H9 (cell line): ENCODE results near the gene ITCH. TPM values are rescaled to one million over a fixed set of nuclear protein-coding genes. Genes with fewer than 3 reads are reported as not detected.

ENCODE experiments used
- DNase-seq: peaks from one replicate; pipeline ENCODE4 v3.0.0-alpha.2; 2017
- H2AFZ ChIP-seq: one replicate; pipeline ENCODE4 v1.6.1; 2013; ENCODE audit warnings: mild to moderate bottlenecking, low read length, control low read depth, moderate library complexity
- H2AK5ac ChIP-seq: 2 replicates; pipeline ENCODE4 v1.6.1; 2013; ENCODE audit warnings: low read length, control low read depth, mixed read lengths; ENCODE audit not compliant: insufficient read length
- H2BK120ac ChIP-seq: one replicate; pipeline ENCODE4 v1.6.1; 2013; ENCODE audit warnings: low read depth, mild to moderate bottlenecking, low read length, control low read depth, inconsistent platforms; ENCODE audit not compliant: poor library complexity, severe bottlenecking
- H2BK12ac ChIP-seq: 2 replicates; pipeline ENCODE4 v1.6.1; 2013; ENCODE audit warnings: low read length, control low read depth, mixed read lengths, low read depth; ENCODE audit not compliant: insufficient read length
- H2BK15ac ChIP-seq: 2 replicates; pipeline ENCODE4 v1.6.1; 2013; ENCODE audit warnings: low read depth, low read length, control low read depth
- H2BK20ac ChIP-seq: one replicate; pipeline ENCODE4 v1.6.1; 2013; ENCODE audit warnings: low read depth, mild to moderate bottlenecking, low read length, control low read depth, inconsistent platforms; ENCODE audit not compliant: poor library complexity, severe bottlenecking
- H2BK5ac ChIP-seq: 2 replicates; pipeline ENCODE4 v1.6.1; 2013; ENCODE audit warnings: low read length, control low read depth, mixed read lengths; ENCODE audit not compliant: insufficient read length
- H3K14ac ChIP-seq: 2 replicates; pipeline ENCODE4 v1.6.1; 2013; ENCODE audit warnings: low read length, control low read depth; ENCODE audit not compliant: insufficient read depth
- H3K18ac ChIP-seq: 2 replicates; pipeline ENCODE4 v1.6.1; 2013; ENCODE audit warnings: low read depth, mild to moderate bottlenecking, mixed read lengths, low read length, control low read depth; ENCODE audit not compliant: insufficient read length
- H3K23ac ChIP-seq: 2 replicates; pipeline ENCODE4 v1.6.1; 2013; ENCODE audit warnings: low read length, control low read depth, mixed read lengths, low read depth; ENCODE audit not compliant: insufficient read length
- H3K23me2 ChIP-seq: 2 replicates; pipeline ENCODE4 v1.6.1; 2013; ENCODE audit warnings: low read depth, mild to moderate bottlenecking, mixed read lengths, low read length, control low read depth; ENCODE audit not compliant: insufficient read length, poor library complexity, severe bottlenecking
- H3K27ac ChIP-seq: 2 replicates; pipeline ENCODE4 v1.5.1; 2013; ENCODE audit warnings: low read length, control low read depth, mixed read lengths, low read depth; ENCODE audit not compliant: insufficient read length
- H3K27me3 ChIP-seq: 2 replicates; pipeline ENCODE4 v1.6.1; 2013; ENCODE audit warnings: low read length, control low read depth, inconsistent platforms; ENCODE audit not compliant: insufficient read depth
- H3K4ac ChIP-seq: 2 replicates; pipeline ENCODE4 v1.6.1; 2013; ENCODE audit warnings: low read depth, mild to moderate bottlenecking, control low read depth, inconsistent platforms, low read length, moderate library complexity
- H3K4me1 ChIP-seq: 2 replicates; pipeline ENCODE4 v1.6.1; 2013; ENCODE audit warnings: low read length, control low read depth, inconsistent platforms; ENCODE audit not compliant: insufficient read depth
- H3K4me2 ChIP-seq: 2 replicates; pipeline ENCODE4 v1.6.1; 2013; ENCODE audit warnings: low read length, control low read depth, mixed read lengths; ENCODE audit not compliant: insufficient read length, insufficient read depth
- H3K56ac ChIP-seq: 2 replicates; pipeline ENCODE4 v1.6.1; 2013; ENCODE audit warnings: low read depth, mild to moderate bottlenecking, mixed read lengths, low read length, control low read depth; ENCODE audit not compliant: insufficient read length
- H3K79me1 ChIP-seq: 2 replicates; pipeline ENCODE4 v1.6.1; 2013; ENCODE audit warnings: low read depth, mild to moderate bottlenecking, moderate library complexity, low read length, control low read depth, inconsistent platforms; ENCODE audit not compliant: insufficient read depth, poor library complexity, severe bottlenecking
- H3K79me2 ChIP-seq: 2 replicates; pipeline ENCODE4 v1.6.1; 2013; ENCODE audit warnings: low read length, control low read depth, inconsistent platforms; ENCODE audit not compliant: insufficient read depth
- H3K9ac ChIP-seq: 2 replicates; pipeline ENCODE4 v1.6.1; 2013; ENCODE audit warnings: low read length, control low read depth, mixed read lengths; ENCODE audit not compliant: insufficient read length; ENCODE audit errors: extremely low read depth
- H3K9me3 ChIP-seq: one replicate; pipeline ENCODE4 v1.6.1; 2013; ENCODE audit warnings: low read depth, low read length, inconsistent platforms; ENCODE audit not compliant: control insufficient read depth
- H3T11ph ChIP-seq: one replicate; pipeline ENCODE4 v1.6.1; 2013; ENCODE audit warnings: mild to moderate bottlenecking, low read length, control low read depth, inconsistent platforms
- H4K20me1 ChIP-seq: one replicate; pipeline ENCODE4 v1.6.1; 2013; ENCODE audit not compliant: control insufficient read depth, insufficient read length, insufficient read depth
- H4K5ac ChIP-seq: 2 replicates; pipeline ENCODE4 v1.6.1; 2013; ENCODE audit warnings: low read depth, mild to moderate bottlenecking, mixed read lengths, low read length, control low read depth; ENCODE audit not compliant: insufficient read length
- H4K8ac ChIP-seq: replicated peaks from 2 replicates; pipeline ENCODE4 v1.6.1; 2013; ENCODE audit warnings: low read length, control low read depth, mixed read lengths, low read depth; ENCODE audit not compliant: insufficient read length
- H4K91ac ChIP-seq: 2 replicates; pipeline ENCODE4 v1.6.1; 2013; ENCODE audit warnings: low read depth, mild to moderate bottlenecking, moderate library complexity, mixed read lengths, low read length, control low read depth; ENCODE audit not compliant: insufficient read length
- H3K27ac Mint-ChIP-seq, 3 experiments: 2 replicates in 2 of 3; 3 replicates in 1 of 3; pipeline ENCODE4 v1.8.0; 2020 to 2021; ENCODE audit warnings: mixed read lengths in 3 of 3, mild to moderate bottlenecking in 1 of 3, moderate library complexity in 1 of 3
- H3K27me3 Mint-ChIP-seq: 2 replicates; pipeline ENCODE4 v1.8.0; 2021; ENCODE audit warnings: low read depth, mild to moderate bottlenecking, moderate library complexity, mixed read lengths
- H3K36me3 Mint-ChIP-seq, 3 experiments: 2 replicates in 2 of 3; 3 replicates in 1 of 3; pipeline ENCODE4 v1.8.0; 2020 to 2021; ENCODE audit warnings: low read depth in 3 of 3, mixed read lengths in 3 of 3; ENCODE audit not compliant: insufficient read depth in 1 of 3
- H3K4me1 Mint-ChIP-seq, 2 experiments: 2 replicates each; pipeline ENCODE4 v1.8.0; 2020; ENCODE audit warnings: mixed read lengths in 2 of 2
- H3K4me3 Mint-ChIP-seq, 2 experiments: 2 replicates in 1 of 2; 3 replicates in 1 of 2; pipeline ENCODE4 v1.8.0; 2020 to 2021; ENCODE audit warnings: mild to moderate bottlenecking in 2 of 2, mixed read lengths in 2 of 2, moderate library complexity in 1 of 2
- H3K9me3 Mint-ChIP-seq, 2 experiments: 2 replicates in 1 of 2; 3 replicates in 1 of 2; pipeline ENCODE4 v1.8.0; 2020; ENCODE audit warnings: mild to moderate bottlenecking in 2 of 2, mixed read lengths in 2 of 2, moderate library complexity in 1 of 2
- CTCF ChIP-seq: fragments of 200-600 bp; sonication (generic); conservative IDR thresholded peaks from 3 replicates; pipeline ENCODE4 v1.8.0; 2021; ENCODE audit warnings: antibody characterized with exemption, mild to moderate bottlenecking
- WGBS: extraction: QIAGEN DNeasy Blood & Tissue Kit; methylation state at CpG from one replicate; pipeline ENCODE4 v1.1.7; 2013; ENCODE audit warnings: missing lambda C conversion rate, low lambda C conversion rate, mixed read lengths; ENCODE audit not compliant: insufficient read length; ENCODE audit errors: extremely low coverage; 5-methylcytosine and 5-hydroxymethylcytosine counted together
- total RNA-seq: library from RNA; stranded (reverse); gene quantifications from 2 replicates; pipeline ENCODE4 v1.2.1, GENCODE V29; 2021

Gene ITCH
- total RNA-seq, 1 experiment from 2014 or later = 55.9 TPM

GRCh38 chr20:34468951-34469350 lies 105.9 kb downstream of the ITCH start:
- H3K23ac ChIP-seq = no peak overlapping the region
- no peak overlapping the region for H4K8ac ChIP-seq
- Mint-ChIP-seq H3K4me1 (no peaks in the 10 kb centered on the region), H3K9me3 (no peaks in the 10 kb centered on the region; a peak in 1 of 5 replicates), H3K27me3 (no peaks in the 10 kb centered on the region), H3K36me3 (peaks cover 17 to 72% (median 22%) of the 10 kb centered on the region in 3 experiments), H3K4me3 (no peak overlapping the region), H3K27ac (no peak overlapping the region)
- WGBS = no CpG with 5 or more reads among the region's 1 CpG
- H2BK12ac ChIP-seq = no peak overlapping the region
- H3K18ac ChIP-seq = no peak overlapping the region
- no peak overlapping the region for H3K27ac ChIP-seq
- H3K23me2 ChIP-seq = no peaks in the 10 kb centered on the region
- no peaks in the 10 kb centered on the region for H4K20me1 ChIP-seq
- no peaks in the 10 kb centered on the region for H3K4me1 ChIP-seq
- no peak overlapping the region for H3T11ph ChIP-seq
- H2AFZ ChIP-seq = no peak overlapping the region
- no peak for TF ChIP-seq CTCF
- H3K9ac ChIP-seq = no peak overlapping the region
- H4K5ac ChIP-seq = no peak overlapping the region
- H3K56ac ChIP-seq = no peak overlapping the region
- no peaks in the 10 kb centered on the region for H3K79me2 ChIP-seq
- H2BK5ac ChIP-seq = no peak overlapping the region
- H2BK15ac ChIP-seq = no peak overlapping the region
- H3K14ac ChIP-seq = no peak overlapping the region
- H3K27me3 ChIP-seq = no peaks in the 10 kb centered on the region
- no peak overlapping the region for H3K4ac ChIP-seq
- H2AK5ac ChIP-seq = no peak overlapping the region
- H3K4me2 ChIP-seq = no peak overlapping the region
- H3K9me3 ChIP-seq = no peaks in the 10 kb centered on the region
- H2BK20ac ChIP-seq = no peak overlapping the region
- DNase-seq = no peak
- H2BK120ac ChIP-seq = no peak overlapping the region
- no peak overlapping the region for H4K91ac ChIP-seq
- peaks cover 3% of the 10 kb centered on the region for H3K79me1 ChIP-seq
